ENCODE measurements around the gene DOCK10.

DOCK10 gene

GRCh38 chr2:224975761-224976160 lies 66.5 kb downstream of the DOCK10 start:
- Histone ChIP-seq H3K4me3 (ENCODE audit: low read depth, low read length) (no peak overlapping the region), H3K36me3 (no peaks in the 10 kb centered on the region), H3K9me3 (no peaks in the 10 kb centered on the region), H3K4me1 (no peaks in the 10 kb centered on the region), H3K27me3 (peaks cover 12% of the 10 kb centered on the region)
- no peak for DNase-seq
- no peak for TF ChIP-seq CTCF (IDR thresholded peaks at IDR 0.05; ENCODE audit: low read depth, low read length)

- Histone ChIP-seq H3K4me3 (ENCODE audit: low read depth, low read length) (no peak overlapping the region), H3K36me3 (no peaks in the 10 kb centered on the region), H3K27me3 (peaks cover 12% of the 10 kb centered on the region), H3K9me3 (no peaks in the 10 kb centered on the region), H3K4me1 (no peaks in the 10 kb centered on the region)
- no peak for DNase-seq
- no peak for TF ChIP-seq CTCF (IDR thresholded peaks at IDR 0.05; ENCODE audit: low read depth, low read length)
Observed at GRCh38 chr2:224973112-224974016, 68.9 kb downstream of the DOCK10 start.

- Histone ChIP-seq H3K36me3 (no peaks in the 10 kb centered on the region), H3K9me3 (no peaks in the 10 kb centered on the region), H3K27me3 (peaks cover 12% of the 10 kb centered on the region), H3K4me1 (no peaks in the 10 kb centered on the region), H3K4me3 (ENCODE audit: low read depth, low read length) (no peak overlapping the region)
- no peak for TF ChIP-seq CTCF (IDR thresholded peaks at IDR 0.05; ENCODE audit: low read depth, low read length)
- no peak for DNase-seq
Observed at GRCh38 chr2:224971214-224971613, 71.1 kb downstream of the DOCK10 start.

- peaks cover 16% of the 10 kb centered on the region for H3K27me3 ChIP-seq
- H3K4me3 ChIP-seq (ENCODE audit: low read depth, low read length) = no peak overlapping the region
- H3K36me3 ChIP-seq = no peaks in the 10 kb centered on the region
- no peaks in the 10 kb centered on the region for H3K4me1 ChIP-seq
- no peaks in the 10 kb centered on the region for H3K9me3 ChIP-seq
- DNase-seq = no peak
- no peak for TF ChIP-seq CTCF (IDR thresholded peaks at IDR 0.05; ENCODE audit: low read depth, low read length)
Observed at GRCh38 chr2:224970311-224970710, 72.0 kb downstream of the DOCK10 start.

GRCh38 chr2:224969633-224970260 lies 72.5 kb downstream of the DOCK10 start:
- no peak overlapping the region for H3K4me3 ChIP-seq (ENCODE audit: low read depth, low read length)

More at GRCh38 chr2:224969633-224970260, 72.5 kb downstream of the DOCK10 start:
- H3K4me1 ChIP-seq = no peaks in the 10 kb centered on the region
- H3K27me3 ChIP-seq = peaks cover 20% of the 10 kb centered on the region
- H3K9me3 ChIP-seq = no peaks in the 10 kb centered on the region
- TF ChIP-seq CTCF (IDR thresholded peaks at IDR 0.05; ENCODE audit: low read depth, low read length) = no peak
- H3K36me3 ChIP-seq = no peaks in the 10 kb centered on the region
- DNase-seq = no peak

Measured in BE2C (cell line).